ENCODE measurements around the gene CETN3. TPM values are rescaled to one million over a fixed set of nuclear protein-coding genes. Genes with fewer than 3 reads are reported as not detected.
A peak's percentile ranks its signal among the peaks of the same experiment; 100 is the strongest.

The CETN3 gene
- total and polyA plus RNA-seq, 9 of the 15 experiments (the other 6 are each of a cell fraction or from before 2014, with no cell fraction given) = 43.3 to 113 (median 82.4) TPM

- peak; percentile 44; the same call in 1 of the 2 replicates for TF ChIP-seq TEAD4 (IDR thresholded peaks at IDR 0.05; ENCODE audit: low read length)
- no peak for TF ChIP-seq TEAD4 (CRISPR knock-in tag; IDR thresholded peaks at IDR 0.05; ENCODE audit: borderline replicate concordance)
- TF ChIP-seq YBX1 (IDR thresholded peaks at IDR 0.05) = no peak
- TF ChIP-seq CBX2 (IDR thresholded peaks at IDR 0.05; ENCODE audit: insufficient read depth, low read length, poor library complexity, severe bottlenecking) = no peak
- TF ChIP-seq FOXA3 (CRISPR knock-in tag; conservative IDR thresholded peaks at IDR 0.05 in 1 of 2, IDR thresholded peaks at IDR 0.05 in 1 of 2) = no peak
- no peak for TF ChIP-seq NCOA2 (IDR thresholded peaks at IDR 0.05; ENCODE audit: partially characterized antibody in 2 of 2)
- TF ChIP-seq ZNF707 (CRISPR knock-in tag; conservative IDR thresholded peaks at IDR 0.05) = no peak
- no peak for TF ChIP-seq ZNF3 (CRISPR knock-in tag; IDR thresholded peaks at IDR 0.05)
- TF ChIP-seq TFAP4 (CRISPR knock-in tag; IDR thresholded peaks at IDR 0.05; ENCODE audit: borderline replicate concordance) = no peak
- no peak for TF ChIP-seq ILF3 (IDR thresholded peaks at IDR 0.05; ENCODE audit: borderline replicate concordance)
- TF ChIP-seq MAFF (IDR thresholded peaks at IDR 0.05; ENCODE audit: low read length) = peak; percentile 4; the same call in 1 of the 2 replicates
- no peak for TF ChIP-seq ARID3B (CRISPR knock-in tag; IDR thresholded peaks at IDR 0.05; ENCODE audit: borderline replicate concordance)
- TF ChIP-seq ZNF263 (CRISPR knock-in tag; IDR thresholded peaks at IDR 0.05; ENCODE audit: borderline replicate concordance) = no peak
- no peak for TF ChIP-seq NFXL1 (CRISPR knock-in tag; IDR thresholded peaks at IDR 0.05)
- TF ChIP-seq ZBTB43 (CRISPR knock-in tag; IDR thresholded peaks at IDR 0.05) = no peak
- TF ChIP-seq RFX5 (IDR thresholded peaks at IDR 0.05; ENCODE audit: low read depth, low read length) = no peak
- no peak for TF ChIP-seq ZBTB33 (CRISPR knock-in tag; IDR thresholded peaks at IDR 0.05)
These were observed 812 bp downstream of the CETN3 start (continued) for GRCh38 chr5:90408571-90409317.

All from K562 (cell line).